ENCODE measurements around the gene GRM7.

DNA sequence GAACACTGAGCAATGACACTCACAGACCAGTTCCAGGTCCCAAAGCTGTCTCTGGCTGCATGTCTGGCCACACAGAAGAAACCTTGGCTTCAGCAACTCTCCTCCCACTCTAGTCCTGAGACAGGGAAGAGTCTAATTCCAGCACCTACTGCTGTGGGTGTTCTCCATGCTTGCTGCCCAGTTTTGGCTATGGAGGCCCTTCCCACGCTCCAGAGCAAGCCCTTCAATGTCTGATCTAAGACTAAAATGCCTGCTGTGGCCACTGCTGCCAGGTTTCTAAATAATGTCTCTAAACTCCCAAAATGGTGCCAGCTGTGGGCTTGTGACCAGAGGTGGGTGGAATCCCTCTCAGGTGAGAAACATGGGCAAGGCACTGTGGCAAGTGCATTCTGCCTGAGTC is 531.3 kb downstream of the GRM7 start:
- TF ChIP-seq, protein P1, sequence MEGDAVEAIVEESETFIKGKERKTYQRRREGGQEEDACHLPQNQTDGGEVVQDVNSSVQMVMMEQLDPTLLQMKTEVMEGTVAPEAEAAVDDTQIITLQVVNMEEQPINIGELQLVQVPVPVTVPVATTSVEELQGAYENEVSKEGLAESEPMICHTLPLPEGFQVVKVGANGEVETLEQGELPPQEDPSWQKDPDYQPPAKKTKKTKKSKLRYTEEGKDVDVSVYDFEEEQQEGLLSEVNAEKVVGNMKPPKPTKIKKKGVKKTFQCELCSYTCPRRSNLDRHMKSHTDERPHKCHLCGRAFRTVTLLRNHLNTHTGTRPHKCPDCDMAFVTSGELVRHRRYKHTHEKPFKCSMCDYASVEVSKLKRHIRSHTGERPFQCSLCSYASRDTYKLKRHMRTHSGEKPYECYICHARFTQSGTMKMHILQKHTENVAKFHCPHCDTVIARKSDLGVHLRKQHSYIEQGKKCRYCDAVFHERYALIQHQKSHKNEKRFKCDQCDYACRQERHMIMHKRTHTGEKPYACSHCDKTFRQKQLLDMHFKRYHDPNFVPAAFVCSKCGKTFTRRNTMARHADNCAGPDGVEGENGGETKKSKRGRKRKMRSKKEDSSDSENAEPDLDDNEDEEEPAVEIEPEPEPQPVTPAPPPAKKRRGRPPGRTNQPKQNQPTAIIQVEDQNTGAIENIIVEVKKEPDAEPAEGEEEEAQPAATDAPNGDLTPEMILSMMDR (IDR thresholded peaks at IDR 0.05; ENCODE audit: poor library complexity, severe bottlenecking): no peak
- no peak for TF ChIP-seq POLR2AphosphoS5 (IDR thresholded peaks at IDR 0.05)
- TF ChIP-seq EP300 (conservative IDR thresholded peaks at IDR 0.05; ENCODE audit: poor library complexity, severe bottlenecking): no peak
- TF ChIP-seq SMC3 (conservative IDR thresholded peaks at IDR 0.05; ENCODE audit: poor library complexity): no peak
- no peak for TF ChIP-seq RAD21 (conservative IDR thresholded peaks at IDR 0.05)
- TF ChIP-seq, protein P2, sequence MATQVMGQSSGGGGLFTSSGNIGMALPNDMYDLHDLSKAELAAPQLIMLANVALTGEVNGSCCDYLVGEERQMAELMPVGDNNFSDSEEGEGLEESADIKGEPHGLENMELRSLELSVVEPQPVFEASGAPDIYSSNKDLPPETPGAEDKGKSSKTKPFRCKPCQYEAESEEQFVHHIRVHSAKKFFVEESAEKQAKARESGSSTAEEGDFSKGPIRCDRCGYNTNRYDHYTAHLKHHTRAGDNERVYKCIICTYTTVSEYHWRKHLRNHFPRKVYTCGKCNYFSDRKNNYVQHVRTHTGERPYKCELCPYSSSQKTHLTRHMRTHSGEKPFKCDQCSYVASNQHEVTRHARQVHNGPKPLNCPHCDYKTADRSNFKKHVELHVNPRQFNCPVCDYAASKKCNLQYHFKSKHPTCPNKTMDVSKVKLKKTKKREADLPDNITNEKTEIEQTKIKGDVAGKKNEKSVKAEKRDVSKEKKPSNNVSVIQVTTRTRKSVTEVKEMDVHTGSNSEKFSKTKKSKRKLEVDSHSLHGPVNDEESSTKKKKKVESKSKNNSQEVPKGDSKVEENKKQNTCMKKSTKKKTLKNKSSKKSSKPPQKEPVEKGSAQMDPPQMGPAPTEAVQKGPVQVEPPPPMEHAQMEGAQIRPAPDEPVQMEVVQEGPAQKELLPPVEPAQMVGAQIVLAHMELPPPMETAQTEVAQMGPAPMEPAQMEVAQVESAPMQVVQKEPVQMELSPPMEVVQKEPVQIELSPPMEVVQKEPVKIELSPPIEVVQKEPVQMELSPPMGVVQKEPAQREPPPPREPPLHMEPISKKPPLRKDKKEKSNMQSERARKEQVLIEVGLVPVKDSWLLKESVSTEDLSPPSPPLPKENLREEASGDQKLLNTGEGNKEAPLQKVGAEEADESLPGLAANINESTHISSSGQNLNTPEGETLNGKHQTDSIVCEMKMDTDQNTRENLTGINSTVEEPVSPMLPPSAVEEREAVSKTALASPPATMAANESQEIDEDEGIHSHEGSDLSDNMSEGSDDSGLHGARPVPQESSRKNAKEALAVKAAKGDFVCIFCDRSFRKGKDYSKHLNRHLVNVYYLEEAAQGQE (IDR thresholded peaks at IDR 0.05; ENCODE audit: borderline replicate concordance): no peak
- TF ChIP-seq EZH2 (IDR thresholded peaks at IDR 0.05; ENCODE audit: borderline replicate concordance, insufficient read depth, low read length, poor library complexity, severe bottlenecking): no peak
- no peak for TF ChIP-seq TAF1 (IDR thresholded peaks at IDR 0.05; ENCODE audit: low read depth)
- no peak for TF ChIP-seq MXI1 (conservative IDR thresholded peaks at IDR 0.05; ENCODE audit: poor library complexity, severe bottlenecking)
